Testis (tissue), 3 donors: ENCODE results near the gene CFAP157. TPM values are rescaled to one million over a fixed set of nuclear protein-coding genes. Genes with fewer than 3 reads are reported as not detected.

Experiments used
- DNase-seq: peaks from one replicate; pipeline ENCODE4 v3.0.0-alpha.2; 2019
- H3K27ac ChIP-seq, 2 donors: fragments of 200-600 bp; sonication (generic); one replicate each; pipeline ENCODE4 v1.5.1; 2019
- H3K27me3 ChIP-seq: fragments of 200-600 bp; sonication (generic); one replicate; pipeline ENCODE4 v1.5.1; 2019
- H3K36me3 ChIP-seq: fragments of 200-600 bp; sonication (generic); one replicate; pipeline ENCODE4 v1.5.1; 2017; ENCODE audit warnings: low read depth; ENCODE audit errors: missing control alignments
- H3K4me1 ChIP-seq: fragments of 200-600 bp; sonication (generic); one replicate; pipeline ENCODE4 v1.5.1; 2019
- H3K4me3 ChIP-seq, 2 donors: fragments of 200-600 bp; sonication (generic); one replicate each; pipeline ENCODE4 v1.5.1; 2017 to 2019
- H3K9me3 ChIP-seq: fragments of 200-600 bp; sonication (generic); one replicate; pipeline ENCODE4 v1.5.1; 2017
- CTCF ChIP-seq, 3 experiments: fragments of 450-650 bp in 2 of 3; fragments of 200-600 bp in 1 of 3; sonication (generic) in 1 of 3; IDR thresholded peaks; one replicate each; pipeline ENCODE4 v1.5.1; 2016 to 2019; ENCODE audit warnings: antibody characterized with exemption in 3 of 3, mild to moderate bottlenecking in 2 of 3, moderate library complexity in 1 of 3
- POLR2A ChIP-seq: fragments of 450-650 bp; IDR thresholded peaks from one replicate; pipeline ENCODE4 v1.6.1; 2017; ENCODE audit warnings: antibody characterized with exemption, mild to moderate bottlenecking, moderate library complexity
- WGBS, 2 donors: methylation state at CpG; one replicate each; pipeline ENCODE4 v1.1.5; 2018; 5-methylcytosine and 5-hydroxymethylcytosine counted together
- intact Hi-C: fragments of 100-400 bp; cut with DNase I; formaldehyde crosslinking; loops from one replicate; pipeline ENCODE4 v1.15.1; 2023; ENCODE audit warnings: low total_unique reads
- polyA plus RNA-seq: library from polyadenylated mRNA; stranded (reverse); fragments of 350-450 nt; fragmentation: Illumina TruSeq; extraction: RNeasy Lipid Tissue Mini Kit (QIAGEN cat#74804); gene quantifications from one replicate; pipeline ENCODE4 v1.2.3, GENCODE V29; 2014; ENCODE audit warnings: low read depth, low replicate concordance; ENCODE audit not compliant: insufficient read depth
- total RNA-seq, 2 donors: library from RNA; depleted of rRNA; stranded (reverse); fragments of >200 nt; gene quantifications; one replicate each; pipeline ENCODE4 v1.2.3, GENCODE V29; 2016

The CFAP157 gene
- total and polyA plus RNA-seq, 3 donors from 2014 or later: 11.6 to 30.6 (median 26.5) TPM

- intact Hi-C loops: no loop called here
- Histone ChIP-seq H3K9me3 (no peaks in the 10 kb centered on the region), H3K27me3 (no peaks in the 10 kb centered on the region), H3K4me3 (no peak overlapping the region), H3K4me1 (peaks cover 2% of the 10 kb centered on the region), H3K36me3 (no peaks in the 10 kb centered on the region), H3K27ac (no peak overlapping the region)
- no peak for TF ChIP-seq POLR2A
- no peak for TF ChIP-seq CTCF (IDR thresholded peaks at IDR 0.05)
- DNase-seq: no peak
- WGBS, 2 donors: 84 to 85% methylated on average over 15 of the region's 15 CpGs
These were observed 40.3 kb downstream of the CFAP157 start for GRCh38 chr9:127746959-127747569.

- Histone ChIP-seq H3K4me3 (no peak overlapping the region), H3K9me3 (no peaks in the 10 kb centered on the region), H3K27me3 (no peaks in the 10 kb centered on the region), H3K36me3 (no peaks in the 10 kb centered on the region), H3K27ac (no peak overlapping the region), H3K4me1 (no peaks in the 10 kb centered on the region)
- intact Hi-C loops: no loop called here
- DNase-seq: no peak
- no peak for TF ChIP-seq CTCF (IDR thresholded peaks at IDR 0.05)
- no peak for TF ChIP-seq POLR2A
- 95% methylated on average over 9 to 26 of the region's 26 CpGs for WGBS, 2 donors
These were observed 42.5 kb downstream of the CFAP157 start for GRCh38 chr9:127749090-127749787.

GRCh38 chr9:127751269-127752054 lies 44.7 kb downstream of the CFAP157 start:
- WGBS, 2 donors: 34 to 45% methylated on average over 10 of the region's 10 CpGs
- no peaks in the 10 kb centered on the region for H3K36me3 ChIP-seq
- no peak for DNase-seq
- H3K4me1 ChIP-seq: no peaks in the 10 kb centered on the region
- no peaks in the 10 kb centered on the region for H3K9me3 ChIP-seq
- intact Hi-C loops: no loop called here
- H3K4me3 ChIP-seq: no peak overlapping the region
- H3K27me3 ChIP-seq: no peaks in the 10 kb centered on the region
- no peak overlapping the region for H3K27ac ChIP-seq
- TF ChIP-seq CTCF (IDR thresholded peaks at IDR 0.05) (no peak), POLR2A (no peak)

- no peaks in the 10 kb centered on the region for H3K36me3 ChIP-seq
These were observed 46.4 kb downstream of the CFAP157 start for GRCh38 chr9:127753148-127753547.

More at GRCh38 chr9:127753148-127753547, 46.4 kb downstream of the CFAP157 start:
- no peak for TF ChIP-seq POLR2A
- TF ChIP-seq CTCF (IDR thresholded peaks at IDR 0.05): no peak
- no peak for DNase-seq
- intact Hi-C loops: no loop called here
- Histone ChIP-seq H3K9me3 (no peaks in the 10 kb centered on the region), H3K4me1 (no peaks in the 10 kb centered on the region), H3K27me3 (no peaks in the 10 kb centered on the region), H3K27ac (no peak overlapping the region), H3K4me3 (no peak overlapping the region)
- WGBS, 2 donors: 68 to 71% methylated on average over 8 of the region's 8 CpGs
